DND-41 (cell line): ENCODE data around the gene TP53AIP1.

ENCODE experiments used
- CTCF ChIP-seq: IDR thresholded peaks from 2 replicates; pipeline ENCODE4 v1.5.1; 2012; ENCODE audit warnings: borderline replicate concordance, low read length, moderate library complexity, mild to moderate bottlenecking; ENCODE audit not compliant: poor library complexity, severe bottlenecking; ENCODE audit errors: extremely low read depth
- EZH2 ChIP-seq: IDR thresholded peaks from 3 replicates; pipeline ENCODE4 v1.6.1; 2012; ENCODE audit warnings: borderline replicate concordance, low read depth, mild to moderate bottlenecking, moderate library complexity, low read length, inconsistent platforms; ENCODE audit not compliant: severe bottlenecking

GRCh38 chr11:128908391-128909246 lies 34.1 kb downstream of the TP53AIP1 start:
- no peak for TF ChIP-seq CTCF
- no peak for TF ChIP-seq EZH2
